NCI-H82 (cell line): ENCODE data around the gene CYRIA.

Source experiments
- DNase-seq: peaks from one replicate; lab custom pipeline; 2025; lab: John Stamatoyannopoulos, UW

The CYRIA gene

DNA sequence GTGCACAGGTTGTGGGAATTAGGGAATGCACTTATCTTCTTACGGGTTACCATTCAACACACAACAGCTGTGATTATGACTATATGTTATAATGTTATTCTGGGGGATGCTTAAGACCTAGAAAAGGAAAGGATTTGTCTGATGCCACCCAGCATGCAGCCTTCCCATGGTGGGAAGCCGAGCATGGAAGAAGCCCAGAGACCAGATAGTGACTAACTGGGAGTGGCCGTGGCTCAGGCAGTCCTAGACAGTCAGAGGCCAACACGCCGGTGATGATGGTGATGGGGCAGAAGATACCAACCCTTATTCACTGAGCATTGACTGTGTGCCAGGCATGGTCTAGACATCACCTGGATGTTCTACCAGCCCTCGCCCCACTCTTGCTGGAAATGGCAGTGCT lies 35.9 kb downstream of the CYRIA start:
- DNase-seq: no peak

DNA sequence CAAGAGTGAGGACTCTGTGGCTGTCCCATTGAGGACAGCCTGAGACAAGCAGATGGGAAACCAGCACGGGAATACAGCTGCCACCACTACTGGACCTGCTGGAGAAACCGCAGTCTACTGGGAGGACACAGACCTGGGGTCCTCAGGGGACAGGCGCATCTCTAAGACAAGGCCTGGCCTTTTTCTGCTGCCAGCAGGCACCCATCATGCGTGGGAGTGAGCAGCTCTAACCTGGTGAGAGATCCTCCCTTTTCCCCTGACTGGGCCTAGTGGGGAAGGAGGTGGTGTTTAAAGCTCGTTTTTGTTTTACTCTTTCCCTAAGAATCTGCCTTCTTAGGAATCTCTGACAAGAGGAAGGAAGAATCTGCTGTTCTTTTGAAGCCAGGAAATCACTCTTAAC lies 36.6 kb downstream of the CYRIA start:
- no peak for DNase-seq

DNA sequence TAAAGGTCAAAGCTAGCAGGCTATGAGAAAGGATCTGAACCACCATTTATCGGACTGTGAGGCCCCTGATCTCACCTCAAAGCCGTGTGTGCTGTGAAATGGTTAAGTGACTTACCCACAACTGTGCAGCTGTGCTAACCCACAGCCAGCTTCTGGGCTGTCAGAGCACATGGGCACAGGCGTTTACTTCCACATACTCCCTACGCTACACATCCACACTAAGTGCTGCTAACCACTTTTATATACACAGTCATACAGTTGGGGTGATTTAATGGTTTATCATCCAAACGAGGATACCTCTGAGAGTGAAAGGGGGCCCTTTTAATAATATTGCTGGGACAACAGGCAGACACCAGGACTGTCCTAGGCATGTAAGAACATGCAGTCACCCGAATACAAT lies 37.3 kb downstream of the CYRIA start:
- DNase-seq: no peak

DNA sequence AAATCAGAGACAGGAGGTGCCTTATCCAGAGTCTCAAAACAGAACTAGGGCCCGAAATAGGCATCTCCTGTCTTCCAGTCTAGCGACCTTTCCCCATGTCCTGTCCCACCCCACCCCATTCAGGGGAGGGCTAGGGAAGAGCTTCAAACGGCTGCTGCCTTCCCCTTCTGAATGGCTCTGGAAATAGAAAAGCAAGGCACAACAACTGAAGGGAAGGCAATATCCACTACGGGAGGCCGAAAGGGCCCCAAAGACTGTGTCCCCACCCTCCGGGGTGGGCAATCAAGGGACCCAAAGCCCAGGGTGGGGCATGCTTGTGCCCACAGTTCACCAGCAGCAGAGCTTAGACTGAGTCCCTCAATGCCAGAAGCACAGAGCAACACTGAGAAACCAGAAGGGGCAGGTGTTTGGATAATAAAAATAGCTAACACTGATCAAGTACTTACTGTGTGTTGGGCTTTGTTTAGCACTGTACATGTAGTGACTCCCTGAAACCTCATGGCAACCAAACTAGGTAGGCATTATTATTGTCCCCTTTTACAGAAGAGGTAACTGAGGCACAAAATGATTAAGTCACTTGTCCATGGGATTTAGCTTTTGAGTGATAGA lies 38.5 kb downstream of the CYRIA start:
- DNase-seq: no peak

DNA sequence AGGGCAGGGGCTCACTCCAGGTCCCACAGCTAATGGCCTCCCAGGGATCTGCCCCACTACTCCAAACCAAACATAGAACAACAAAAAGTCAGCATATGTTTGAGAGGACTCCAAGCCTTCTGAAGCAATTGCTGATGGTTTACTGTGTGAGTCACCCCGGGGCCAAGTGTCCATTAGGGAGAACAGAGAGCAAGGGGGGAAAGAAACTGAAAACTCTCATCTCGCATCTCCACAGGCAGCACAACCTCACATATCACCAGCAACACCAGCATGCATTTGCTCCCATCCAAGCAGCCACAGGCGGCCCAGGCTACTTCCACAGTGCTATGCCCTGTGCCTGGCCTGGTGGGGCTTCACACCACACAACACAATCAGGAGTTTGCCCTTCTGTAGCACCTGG lies 39.1 kb downstream of the CYRIA start:
- DNase-seq: no peak

DNA sequence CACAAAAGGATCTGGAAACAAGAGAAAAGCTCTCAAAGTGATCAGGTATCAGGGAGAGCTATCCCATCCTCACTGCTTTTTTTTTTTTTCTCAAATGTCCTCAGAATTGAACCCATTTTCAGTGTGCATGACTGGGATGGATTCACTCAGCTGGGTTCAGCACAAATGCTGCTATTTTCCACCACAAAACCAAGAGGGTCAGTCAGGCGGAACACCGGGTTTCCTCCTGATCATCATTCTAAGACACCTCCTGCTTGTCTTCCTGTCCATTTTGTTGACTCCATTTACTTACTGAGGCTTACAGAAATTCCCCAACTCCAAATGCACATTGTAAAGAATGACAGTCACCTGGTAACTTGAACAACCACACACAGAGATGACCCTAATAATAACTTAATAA lies 39.9 kb downstream of the CYRIA start:
- no peak for DNase-seq

DNA sequence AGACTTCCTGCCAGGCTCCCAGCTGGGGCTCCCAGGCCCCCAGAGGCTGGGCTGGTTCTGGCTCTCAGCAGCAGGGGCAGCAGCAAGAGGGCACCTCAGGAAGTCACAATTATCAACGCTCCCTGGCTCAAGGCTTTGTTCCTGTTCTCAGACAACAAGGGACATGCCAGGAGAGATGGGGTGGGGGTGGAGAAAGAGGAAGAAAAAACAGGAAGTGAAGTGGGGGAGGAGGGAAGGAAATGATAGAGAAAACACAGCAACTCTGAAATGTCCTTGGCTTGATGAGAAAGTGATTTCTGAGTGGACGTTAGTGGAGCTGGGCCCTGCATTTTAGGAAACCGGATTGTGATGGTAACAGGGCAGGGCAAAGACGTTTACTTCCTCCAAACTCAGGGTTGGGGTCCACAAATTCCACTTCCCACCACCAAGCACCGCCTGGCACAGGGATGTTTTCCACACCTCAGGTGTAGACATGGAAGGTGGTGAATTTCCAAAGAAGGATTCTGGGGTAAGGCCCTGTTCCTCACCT lies 40.4 kb downstream of the CYRIA start:
- no peak for DNase-seq

DNA sequence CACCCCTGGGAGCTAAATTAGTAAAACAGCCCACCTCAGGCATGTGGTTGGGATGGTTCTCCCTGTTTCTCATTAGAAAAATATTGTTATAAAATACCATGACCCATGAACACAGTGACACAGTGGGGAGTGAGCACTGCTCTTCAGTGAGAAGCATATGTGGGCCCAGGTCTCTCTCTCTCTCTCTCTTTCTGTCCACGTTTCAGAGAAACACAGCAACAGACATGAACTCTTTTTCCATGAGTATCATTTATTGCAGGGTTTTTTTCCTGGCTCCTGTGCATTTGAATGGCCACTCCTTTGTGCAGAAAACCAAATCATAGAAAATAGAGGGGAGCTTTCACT lies 41.2 kb downstream of the CYRIA start:
- DNase-seq: no peak

DNA sequence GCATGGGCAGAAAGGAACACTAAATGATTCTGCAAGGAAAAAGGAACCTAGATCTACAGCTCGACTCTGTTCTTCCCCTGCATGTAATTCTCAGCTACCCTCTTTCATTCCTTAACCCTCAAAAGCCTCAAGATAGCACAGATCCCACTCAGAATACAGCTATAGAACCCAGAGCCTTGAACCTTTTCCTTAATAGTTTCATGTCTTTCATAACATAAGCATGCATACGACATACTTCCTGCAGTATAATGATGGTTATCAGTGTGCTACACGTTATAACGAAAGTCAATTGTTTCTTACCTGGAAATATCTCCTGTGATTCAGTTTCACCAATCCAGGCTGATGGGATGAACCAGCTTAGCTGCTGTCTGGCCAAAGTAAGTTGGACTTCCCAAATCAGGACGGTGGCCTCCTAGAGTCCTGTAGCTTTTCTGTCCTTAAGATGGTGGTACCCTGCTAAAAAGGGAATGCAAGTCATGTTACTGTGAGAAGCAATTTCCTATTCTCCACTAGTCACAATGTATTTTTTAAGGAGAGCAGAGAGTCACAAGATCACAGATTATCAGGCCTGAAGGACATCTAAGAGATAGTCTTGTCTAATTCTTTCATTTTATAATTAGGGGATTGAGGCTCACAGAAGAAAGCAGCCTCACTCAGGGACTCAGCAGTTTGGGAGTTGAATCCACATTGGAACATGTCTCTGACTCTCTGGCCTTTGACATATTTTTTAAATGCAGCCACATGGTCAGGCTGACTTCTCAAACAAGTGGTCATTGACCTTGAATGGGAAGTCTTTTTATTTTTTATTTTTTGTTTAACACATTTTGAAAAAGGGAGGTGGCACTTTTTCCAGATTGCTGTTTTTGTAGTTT lies 41.8 kb downstream of the CYRIA start:
- no peak for DNase-seq

DNA sequence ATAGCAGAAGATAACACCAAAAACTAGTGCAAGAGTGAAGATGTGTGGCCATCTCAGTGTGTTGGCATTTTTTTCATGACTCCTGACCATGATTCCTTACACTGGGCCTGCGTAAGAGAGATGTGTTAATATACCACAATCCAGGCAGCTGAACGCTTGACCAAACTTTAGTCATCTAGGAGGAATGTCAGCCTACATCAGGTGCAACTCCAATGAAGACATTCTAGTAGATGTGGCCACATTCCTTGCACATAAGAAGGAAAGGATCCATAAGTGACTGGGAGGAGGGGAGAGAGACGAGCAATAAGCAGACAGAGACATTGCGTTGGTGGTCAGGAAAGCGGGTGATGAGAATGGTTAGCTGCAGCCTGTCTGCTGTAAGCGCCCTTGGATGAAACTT lies 42.6 kb downstream of the CYRIA start:
- no peak for DNase-seq

DNA sequence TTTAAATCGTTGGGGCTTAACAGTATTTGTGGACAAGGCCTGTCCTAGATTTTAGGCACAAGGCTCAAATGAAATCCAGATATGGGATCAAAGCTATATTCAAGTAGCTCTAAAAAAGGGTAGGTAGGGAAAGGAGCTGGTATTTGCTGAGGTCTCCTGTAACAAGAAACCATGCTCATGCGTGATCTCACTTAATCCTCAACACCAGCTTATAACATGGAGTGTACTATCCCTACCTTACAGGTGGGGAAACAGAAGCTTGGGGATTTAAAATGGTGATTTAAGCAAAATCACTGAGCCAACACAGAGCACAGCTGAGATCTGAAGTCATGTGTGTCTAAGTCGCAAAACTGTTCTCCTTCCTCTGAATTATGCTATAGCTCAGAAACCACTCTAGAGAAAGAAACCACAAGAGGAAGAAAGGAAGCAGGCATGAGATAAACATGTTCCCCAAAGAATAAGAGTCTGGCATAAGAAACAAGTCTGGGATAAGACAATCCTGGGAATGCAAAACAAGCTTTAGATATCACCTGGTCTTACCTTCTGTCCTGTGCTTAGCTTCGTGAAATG lies 43.1 kb downstream of the CYRIA start:
- peak; percentile 76 for DNase-seq

DNA sequence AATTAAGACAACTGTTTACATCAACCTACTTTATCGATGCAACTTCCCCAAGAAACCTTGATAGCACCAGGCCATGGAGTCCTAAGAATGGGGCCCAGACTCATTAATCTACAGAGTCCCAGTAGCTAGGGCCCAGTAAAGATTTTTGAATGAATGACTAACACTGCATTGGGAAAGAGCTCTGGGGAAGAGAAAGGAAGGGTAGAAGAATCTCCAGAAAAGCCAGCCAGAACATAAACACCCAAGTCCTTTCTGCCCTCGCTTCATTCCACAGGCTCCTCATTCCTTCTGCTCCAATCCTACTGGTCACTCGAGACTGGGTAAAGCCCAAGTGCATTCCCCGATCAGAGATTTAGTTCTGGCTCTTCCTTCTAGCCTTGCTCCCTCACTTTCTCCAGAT lies 44.3 kb downstream of the CYRIA start:
- DNase-seq: no peak

DNA sequence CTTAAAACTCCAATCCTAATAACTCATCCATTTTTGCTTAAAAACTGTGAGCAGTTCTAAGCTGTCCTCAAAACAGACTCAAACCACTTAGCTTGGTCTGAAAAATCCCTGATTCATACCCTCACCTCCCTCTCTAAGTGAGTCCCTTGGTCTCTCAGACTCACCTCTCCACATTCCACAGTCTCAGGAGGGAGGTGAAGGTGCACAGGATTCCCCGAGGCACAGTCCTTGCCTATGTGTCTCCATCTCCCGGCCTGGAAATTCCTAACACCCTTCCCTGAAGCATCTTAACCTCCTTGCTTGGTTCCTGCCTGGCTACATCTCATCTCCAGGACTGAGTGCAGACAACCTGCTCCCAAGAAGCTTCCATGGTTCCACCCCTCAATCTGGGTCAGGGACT lies 45.0 kb downstream of the CYRIA start:
- DNase-seq: no peak

DNA sequence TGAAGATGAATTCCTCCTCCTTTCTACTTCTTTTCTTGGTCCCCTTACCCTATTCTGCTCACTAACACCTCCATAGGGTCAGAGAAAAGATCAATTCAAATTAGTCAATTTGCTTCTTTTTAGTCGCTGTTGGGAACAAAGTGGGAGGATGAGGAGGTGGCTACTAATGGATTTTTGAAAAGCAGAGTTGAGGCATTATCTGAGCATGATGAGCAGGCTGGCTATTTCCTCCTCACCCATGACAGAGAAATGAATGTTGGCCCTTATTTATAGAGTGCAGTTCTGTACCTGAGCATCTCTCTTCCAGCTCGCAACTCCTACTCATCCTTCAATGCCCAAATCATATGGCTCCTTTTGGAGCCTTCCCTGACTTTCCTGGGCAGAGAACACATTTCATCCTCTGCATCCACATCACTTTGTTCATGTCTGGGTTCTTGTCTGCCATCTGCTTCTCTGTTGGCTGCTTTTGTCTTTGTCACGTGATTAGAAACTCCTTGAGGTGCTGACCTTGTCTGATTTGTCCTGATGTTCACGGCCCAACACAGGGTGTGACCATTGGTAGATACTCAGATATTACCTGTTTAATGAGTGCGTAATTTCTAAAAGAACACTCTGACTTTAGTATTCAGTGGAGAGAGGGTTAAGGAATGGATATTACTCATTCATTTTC lies 45.9 kb downstream of the CYRIA start:
- no peak for DNase-seq

DNA sequence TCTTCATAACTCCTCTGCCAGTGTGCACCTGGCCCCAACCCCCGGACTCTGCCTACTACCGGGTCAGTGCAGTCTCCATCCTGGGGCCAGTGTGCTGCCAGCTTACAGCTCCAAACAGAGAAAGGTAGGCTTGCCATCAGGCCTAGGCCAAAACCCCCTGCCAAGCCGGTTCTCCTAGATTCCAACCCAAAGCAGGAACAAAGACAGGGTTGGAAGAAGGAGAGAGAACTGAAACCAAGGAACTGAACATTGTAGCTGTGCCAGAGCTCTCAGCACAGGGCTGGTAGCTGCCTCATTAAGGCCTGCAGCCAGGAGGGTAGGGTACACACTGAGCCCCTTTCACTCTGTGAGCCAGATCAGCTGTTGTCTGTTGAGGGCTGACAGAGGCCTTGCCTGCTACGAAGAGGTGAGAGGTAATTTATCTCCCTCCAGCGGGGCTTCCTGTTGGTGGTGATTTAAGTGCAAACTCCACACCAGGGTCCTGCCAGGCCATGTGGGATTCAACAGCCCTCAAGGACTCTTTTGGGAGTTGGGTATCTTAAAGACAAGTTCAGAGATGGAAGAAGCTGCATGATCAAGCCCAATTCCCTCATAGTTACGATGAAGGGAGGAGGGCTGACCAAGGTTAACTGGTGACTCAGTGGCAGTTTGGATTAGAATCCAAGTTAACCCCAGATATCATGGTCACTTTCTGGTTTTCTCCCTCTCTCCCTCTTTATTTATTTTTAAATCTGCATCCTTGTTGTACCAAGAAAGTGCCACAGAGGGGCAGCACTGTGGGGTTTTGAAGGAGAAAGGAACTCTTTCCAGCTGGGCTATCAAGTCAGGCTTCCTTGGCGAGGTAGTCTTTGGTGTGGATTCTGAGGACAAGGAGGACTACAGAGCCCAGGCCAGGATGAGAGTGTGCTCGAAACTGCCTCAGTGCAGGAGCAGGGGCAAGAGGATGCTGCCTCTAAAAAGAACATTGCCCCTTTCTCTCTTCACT lies 48.1 kb downstream of the CYRIA start:
- DNase-seq: peak; percentile 59
